Breast epithelium (tissue), 4 donors: ENCODE results near the gene TTLL6. TPM values are rescaled to one million over a fixed set of nuclear protein-coding genes. Genes with fewer than 3 reads are reported as not detected.
A peak's percentile ranks its signal among the peaks of the same experiment; 100 is the strongest.

Experiments used
- DNase-seq, 2 donors: peaks; one replicate each; pipeline ENCODE4 v3.0.0-alpha.2; 2019; ENCODE audit warnings: low spot score in 2 of 2
- H3K27ac ChIP-seq, 2 donors: fragments of 200-600 bp; sonication (generic) in 1 of 2; one replicate each; pipeline ENCODE4 v1.5.1; 2016 to 2019; ENCODE audit warnings: mild to moderate bottlenecking in 1 of 2
- H3K27me3 ChIP-seq, 2 donors: fragments of 200-600 bp; sonication (generic) in 1 of 2; one replicate each; pipeline versions ENCODE4 v1.5.1 to v1.6.0; 2017 to 2019; ENCODE audit warnings: control low read depth in 1 of 2, mild to moderate bottlenecking in 1 of 2
- H3K36me3 ChIP-seq: fragments of 200-600 bp; one replicate; pipeline ENCODE4 v1.5.1; 2019
- H3K4me1 ChIP-seq, 2 donors: fragments of 200-600 bp; sonication (generic); one replicate each; pipeline ENCODE4 v1.5.1; 2016 to 2019; ENCODE audit warnings: control low read depth in 1 of 2
- H3K4me3 ChIP-seq, 3 donors: fragments of 200-600 bp; sonication (generic); 1 replicate in 2 of 3; 2 replicates in 1 of 3; pipeline ENCODE4 v1.5.1; 2016 to 2019; ENCODE audit warnings: mild to moderate bottlenecking in 3 of 3, moderate library complexity in 2 of 3
- H3K9me3 ChIP-seq, 2 donors: fragments of 200-600 bp; sonication (generic) in 1 of 2; one replicate each; pipeline ENCODE4 v1.5.1; 2016 to 2019; ENCODE audit warnings: control low read depth in 1 of 2
- POLR2A ChIP-seq: fragments of 450-650 bp; IDR thresholded peaks from one replicate; pipeline ENCODE4 v1.6.1; 2016; ENCODE audit warnings: antibody characterized with exemption, mild to moderate bottlenecking, moderate library complexity
- POLR2AphosphoS5 ChIP-seq, 3 donors: sonication (generic); formaldehyde crosslinking; IDR thresholded peaks; one replicate each; pipeline ENCODE4 v1.6.1; 2017; ENCODE audit warnings: antibody characterized with exemption in 3 of 3
- intact Hi-C: fragments of 100-400 bp; cut with DNase I; formaldehyde crosslinking; loops from one replicate; pipeline ENCODE4 v1.15.1; 2023; ENCODE audit warnings: low total_unique reads
- total RNA-seq, 3 donors: library from RNA; depleted of rRNA; stranded (reverse); fragments of >200 nt; gene quantifications; one replicate each; pipeline ENCODE4 v1.1.0, GENCODE V29; 2016
- TF ChIP-seq, protein P1 (sequence below), 3 donors: fragments of 450-650 bp; IDR thresholded peaks; one replicate each; pipeline ENCODE4 v1.5.1; 2016 to 2017; ENCODE audit warnings: antibody characterized with exemption in 3 of 3, mild to moderate bottlenecking in 3 of 3, moderate library complexity in 3 of 3

Gene TTLL6
- total RNA-seq, 3 donors from 2014 or later, result under 0.01 to 0.32 TPM; not detected in 1

GRCh38 chr17:48724251-48725003 lies 92.6 kb downstream of the TTLL6 start:
- no peak overlapping the region for H3K27ac ChIP-seq
- no peaks in the 10 kb centered on the region for H3K36me3 ChIP-seq
- H3K4me3 ChIP-seq, result peak overlapping the region in 1 of 3 donors; percentile 50
- H3K4me1 ChIP-seq, result no peaks in the 10 kb centered on the region
- DNase-seq, result peak; percentile 44 to 88
- TF ChIP-seq POLR2A, result no peak
- TF ChIP-seq, protein P1, sequence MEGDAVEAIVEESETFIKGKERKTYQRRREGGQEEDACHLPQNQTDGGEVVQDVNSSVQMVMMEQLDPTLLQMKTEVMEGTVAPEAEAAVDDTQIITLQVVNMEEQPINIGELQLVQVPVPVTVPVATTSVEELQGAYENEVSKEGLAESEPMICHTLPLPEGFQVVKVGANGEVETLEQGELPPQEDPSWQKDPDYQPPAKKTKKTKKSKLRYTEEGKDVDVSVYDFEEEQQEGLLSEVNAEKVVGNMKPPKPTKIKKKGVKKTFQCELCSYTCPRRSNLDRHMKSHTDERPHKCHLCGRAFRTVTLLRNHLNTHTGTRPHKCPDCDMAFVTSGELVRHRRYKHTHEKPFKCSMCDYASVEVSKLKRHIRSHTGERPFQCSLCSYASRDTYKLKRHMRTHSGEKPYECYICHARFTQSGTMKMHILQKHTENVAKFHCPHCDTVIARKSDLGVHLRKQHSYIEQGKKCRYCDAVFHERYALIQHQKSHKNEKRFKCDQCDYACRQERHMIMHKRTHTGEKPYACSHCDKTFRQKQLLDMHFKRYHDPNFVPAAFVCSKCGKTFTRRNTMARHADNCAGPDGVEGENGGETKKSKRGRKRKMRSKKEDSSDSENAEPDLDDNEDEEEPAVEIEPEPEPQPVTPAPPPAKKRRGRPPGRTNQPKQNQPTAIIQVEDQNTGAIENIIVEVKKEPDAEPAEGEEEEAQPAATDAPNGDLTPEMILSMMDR (IDR thresholded peaks at IDR 0.05), result peak in 2 of 3 donors; percentile 60 to 65
- intact Hi-C loops, result loop anchor here (5.0 kb wide), 1 partner anchor 672 kb away; no protein-coding TSS in a partner anchor
- peaks cover 14 to 100% of the 10 kb centered on the region in 2 donors for H3K27me3 ChIP-seq
- no peaks in the 10 kb centered on the region for H3K9me3 ChIP-seq

GRCh38 chr17:48723423-48724250 lies 93.4 kb downstream of the TTLL6 start:
- TF ChIP-seq POLR2AphosphoS5 (IDR thresholded peaks at IDR 0.05), result no peak
- TF ChIP-seq, protein P1 (IDR thresholded peaks at IDR 0.05), result no peak
- TF ChIP-seq POLR2A, result no peak
- no peaks in the 10 kb centered on the region for H3K9me3 ChIP-seq
- intact Hi-C loops, result loop anchor here (5.0 kb wide), 1 partner anchor 671 kb away; no protein-coding TSS in a partner anchor
- no peaks in the 10 kb centered on the region for H3K36me3 ChIP-seq
- H3K4me1 ChIP-seq, result no peaks in the 10 kb centered on the region
- no peak overlapping the region for H3K4me3 ChIP-seq
- no peak for DNase-seq
- H3K27ac ChIP-seq, result no peak overlapping the region
- peaks cover 12 to 100% of the 10 kb centered on the region in 2 donors for H3K27me3 ChIP-seq

DNA sequence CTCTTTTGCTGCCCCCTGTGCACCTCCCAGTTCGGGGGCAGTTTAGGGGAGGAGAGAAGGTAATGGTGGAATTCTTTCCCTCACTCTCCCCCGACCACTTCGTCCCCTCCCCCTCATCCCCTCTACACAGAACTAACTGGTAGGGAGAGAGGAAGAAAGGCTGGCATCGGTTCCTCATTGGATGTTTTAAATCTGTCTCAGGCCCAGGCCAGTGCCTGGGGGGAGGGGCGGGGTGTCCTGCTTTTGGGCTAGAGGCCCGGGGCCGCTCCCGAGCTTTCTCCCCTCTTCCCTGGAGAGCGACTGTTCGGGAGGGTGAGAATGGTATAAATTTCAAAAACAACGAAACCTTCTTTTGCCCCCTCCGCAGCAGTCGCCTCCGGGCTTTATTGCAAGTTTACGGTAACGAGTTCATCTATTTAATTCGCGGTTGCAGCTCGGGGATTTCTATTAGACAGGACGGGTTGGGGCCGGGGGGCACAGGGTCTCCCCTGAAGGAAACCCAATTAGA lies 94.1 kb downstream of the TTLL6 start, which contains the start of gene PRAC2:
Gene PRAC2, plus strand, starts transcription at position 271 of the 508 bp plus-strand sequence. CDS start 1,226 bp downstream, outside the sequence.
- DNase-seq, result no peak
- intact Hi-C loops, result loop anchor here (5.0 kb wide), 1 partner anchor 671 kb away; no protein-coding TSS in a partner anchor
- no peak within 1 kb of the TSS for H3K27ac ChIP-seq
- no peak within 1 kb of the TSS for H3K4me3 ChIP-seq
- no peak for TF ChIP-seq POLR2A
- TF ChIP-seq, protein P1 (IDR thresholded peaks at IDR 0.05), result no peak
- TF ChIP-seq POLR2AphosphoS5 (IDR thresholded peaks at IDR 0.05), result no peak
- H3K4me1 ChIP-seq, result no peaks in the 10 kb centered on the region
- no peaks in the 10 kb centered on the region for H3K36me3 ChIP-seq
- peaks cover 8 to 100% of the 10 kb centered on the region in 2 donors for H3K27me3 ChIP-seq
- H3K9me3 ChIP-seq, result no peaks in the 10 kb centered on the region

- intact Hi-C loops, result loop anchor here (5.0 kb wide), 1 partner anchor 670 kb away; no protein-coding TSS in a partner anchor
- TF ChIP-seq POLR2A (no peak), POLR2AphosphoS5 (IDR thresholded peaks at IDR 0.05) (no peak)
- TF ChIP-seq, protein P1 (IDR thresholded peaks at IDR 0.05), result no peak
- Histone ChIP-seq H3K4me3 (no peak within 1 kb of the TSS), H3K27ac (no peak within 1 kb of the TSS), H3K9me3 (no peaks in the 10 kb centered on the region), H3K4me1 (no peaks in the 10 kb centered on the region), H3K27me3 (peaks cover 8 to 100% of the 10 kb centered on the region in 2 donors), H3K36me3 (no peaks in the 10 kb centered on the region)
- DNase-seq, result no peak
Observed at GRCh38 chr17:48722201-48722907, 94.7 kb downstream of the TTLL6 start, which contains the start of gene PRAC1. Gene PRAC1, minus strand, starts transcription at chr17:48722518. Its CDS starts 126 bp downstream, at chr17:48722392.
